Activated CD4-positive, alpha-beta T cell treated with anti-CD3 and anti-CD28 coated beads, Interleukin-2, Interleukin-4, amounts not matched to agents 100 ng/mL and 50 ng/mL, durations not matched to agents 16 hours and 8 hours (primary cell): ENCODE measurements around the gene TRIM44.

Experiments
- DNase-seq: peaks from one replicate; pipeline ENCODE4 v3.0.0-alpha.2; 2020; ENCODE audit warnings: low spot score

TRIM44 gene

GRCh38 chr11:35791088-35791958, 128.7 kb downstream of the TRIM44 start:
- no peak for DNase-seq

- no peak for DNase-seq
Observed at GRCh38 chr11:35792148-35792845, 129.7 kb downstream of the TRIM44 start.

GRCh38 chr11:35792846-35793192, 130.2 kb downstream of the TRIM44 start:
- no peak for DNase-seq

- DNase-seq: no peak
Observed at GRCh38 chr11:35794333-35794732, 131.8 kb downstream of the TRIM44 start.

- DNase-seq: no peak
Observed at GRCh38 chr11:35794850-35795249, 132.3 kb downstream of the TRIM44 start.

GRCh38 chr11:35796562-35796961, 134.0 kb downstream of the TRIM44 start:
- no peak for DNase-seq

GRCh38 chr11:35798423-35798822, 135.8 kb downstream of the TRIM44 start:
- no peak for DNase-seq

- no peak for DNase-seq
Observed at GRCh38 chr11:35798983-35799382, 136.4 kb downstream of the TRIM44 start.

- DNase-seq: no peak
Observed at GRCh38 chr11:35799655-35800054, 137.1 kb downstream of the TRIM44 start.

- no peak for DNase-seq
Observed at GRCh38 chr11:35800970-35801953, 138.7 kb downstream of the TRIM44 start.

- no peak for DNase-seq
Observed at GRCh38 chr11:35802221-35802620, 139.6 kb downstream of the TRIM44 start.

- DNase-seq: no peak
Observed at GRCh38 chr11:35802672-35803071, 140.1 kb downstream of the TRIM44 start.

GRCh38 chr11:35803115-35803514, 140.5 kb downstream of the TRIM44 start:
- DNase-seq: no peak

GRCh38 chr11:35804451-35805040, 142.0 kb downstream of the TRIM44 start:
- DNase-seq: no peak

- DNase-seq: no peak
Observed at GRCh38 chr11:35809561-35809960, 147.0 kb downstream of the TRIM44 start.

GRCh38 chr11:35810045-35810645, 147.6 kb downstream of the TRIM44 start:
- no peak for DNase-seq

GRCh38 chr11:35811783-35812182, 149.2 kb downstream of the TRIM44 start:
- DNase-seq: no peak

GRCh38 chr11:35812828-35813227, 150.3 kb downstream of the TRIM44 start:
- no peak for DNase-seq

- DNase-seq: no peak
Observed at GRCh38 chr11:35814081-35814695, 151.6 kb downstream of the TRIM44 start.

GRCh38 chr11:35814720-35815305, 152.2 kb downstream of the TRIM44 start:
- DNase-seq: no peak
